DMS153 (cell line): Measurements from ENCODE around the gene ALPL.
A peak's percentile ranks its signal among the peaks of the same experiment; 100 is the strongest.

ENCODE experiments used
- DNase-seq: peaks from one replicate; lab custom pipeline; 2025; lab: John Stamatoyannopoulos, UW

The ALPL gene

DNA sequence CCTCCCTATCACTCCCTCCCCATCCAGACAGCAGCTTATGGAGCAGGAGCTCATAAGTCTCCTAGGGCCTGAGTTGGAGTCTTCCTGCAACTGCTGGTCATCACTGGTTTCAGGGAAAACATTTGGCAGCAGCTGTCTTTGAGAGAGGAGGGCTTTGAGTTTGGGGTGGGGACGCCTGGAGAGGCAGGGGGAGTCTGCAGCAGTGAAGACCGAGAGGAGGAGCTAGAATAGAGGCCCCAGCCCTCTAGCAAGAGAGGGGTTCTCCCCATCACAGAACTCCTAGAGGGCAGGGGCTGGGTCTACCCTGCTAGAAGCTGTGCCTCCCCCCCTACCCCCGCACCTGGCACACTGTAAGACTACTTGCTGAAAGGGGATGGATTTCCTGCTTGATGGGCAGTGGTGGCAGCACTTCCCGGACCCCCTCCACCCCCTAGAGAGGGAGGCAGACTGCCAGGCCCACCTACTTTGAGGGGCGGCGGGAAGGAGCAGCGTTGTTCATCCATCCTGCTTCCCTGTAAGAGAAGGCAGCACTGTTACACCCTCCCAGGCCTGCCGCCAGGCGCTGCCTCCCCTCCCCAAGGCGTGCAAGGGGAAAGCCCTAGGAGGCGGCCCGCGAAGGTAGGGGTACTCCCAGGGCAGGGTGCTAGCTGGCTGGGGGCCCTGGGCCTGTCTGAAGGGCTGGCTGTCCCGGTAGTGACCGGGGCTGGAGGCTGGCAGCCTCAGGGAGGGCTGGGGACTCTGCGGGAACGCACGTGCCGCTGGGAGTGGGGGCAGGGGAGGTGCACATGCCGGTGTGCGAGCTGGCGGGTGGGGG lies 109.5 kb downstream of the ALPL start:
- no peak for DNase-seq

DNA sequence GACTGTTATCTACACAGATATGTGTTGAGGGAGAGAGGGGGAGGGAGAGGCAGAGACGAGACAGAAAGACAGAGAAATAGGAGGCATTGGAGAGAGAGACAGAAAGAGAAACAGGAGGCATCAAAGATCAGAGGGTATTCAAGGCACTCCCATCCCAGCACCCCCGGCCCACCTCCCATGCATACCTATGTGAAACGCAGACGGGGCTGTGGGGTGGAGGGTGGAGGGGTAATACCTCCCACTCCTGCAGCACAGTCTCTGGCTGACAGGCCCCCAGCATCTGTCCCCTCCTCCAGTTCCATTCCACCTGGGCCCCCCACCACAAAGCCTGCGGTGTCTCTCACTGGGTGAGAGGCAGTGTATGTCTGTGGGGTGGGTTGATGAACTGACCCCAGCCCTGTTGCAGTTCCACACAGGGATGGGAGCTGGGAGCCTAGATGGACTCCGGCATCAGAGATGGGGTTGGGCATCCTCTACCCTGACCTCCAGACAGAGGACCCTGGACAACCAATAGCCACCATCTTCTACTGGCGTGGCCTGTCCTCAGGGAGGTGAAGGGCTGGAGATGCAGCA lies 110.2 kb downstream of the ALPL start:
- DNase-seq = no peak

DNA sequence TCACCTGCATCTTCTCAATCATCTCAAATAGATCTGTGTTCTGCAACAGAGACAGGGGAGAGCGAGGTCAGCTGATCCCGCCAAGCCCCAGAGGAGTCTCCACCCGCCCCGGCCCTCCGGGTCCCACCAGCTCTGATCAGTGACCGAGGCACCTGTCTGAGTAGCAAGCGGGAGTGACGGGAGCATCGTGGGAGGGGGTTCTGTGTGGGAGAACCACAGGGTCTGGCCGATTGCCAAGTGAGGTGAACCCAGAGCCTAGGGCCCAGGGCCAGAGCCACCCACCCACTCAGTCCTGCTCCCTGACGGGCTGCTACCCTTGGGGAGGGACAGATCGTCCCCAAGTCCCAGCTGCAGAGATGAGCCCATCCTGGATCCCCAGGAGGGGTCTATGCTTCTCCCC lies 110.8 kb downstream of the ALPL start:
- no peak for DNase-seq

DNA sequence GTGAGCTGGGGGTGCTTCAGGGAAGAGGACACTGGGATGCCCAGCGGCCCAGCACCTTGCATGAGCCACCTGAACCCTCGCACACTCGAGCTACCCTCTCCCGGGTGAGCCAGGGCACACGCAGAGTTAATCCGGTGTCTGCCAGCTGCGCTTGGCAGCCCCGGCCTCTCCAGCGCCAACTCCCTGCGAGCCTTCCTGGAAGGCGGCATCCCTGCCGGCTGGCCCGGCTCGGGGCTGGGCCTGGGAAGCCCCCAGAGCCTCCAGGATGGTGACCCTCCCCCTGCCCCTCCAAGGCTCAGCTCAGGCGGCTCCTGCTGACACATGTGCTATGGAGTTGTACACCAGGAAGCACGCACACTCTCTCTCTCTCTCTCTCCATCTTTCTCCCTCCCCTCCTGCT lies 111.3 kb downstream of the ALPL start:
- no peak for DNase-seq

DNA sequence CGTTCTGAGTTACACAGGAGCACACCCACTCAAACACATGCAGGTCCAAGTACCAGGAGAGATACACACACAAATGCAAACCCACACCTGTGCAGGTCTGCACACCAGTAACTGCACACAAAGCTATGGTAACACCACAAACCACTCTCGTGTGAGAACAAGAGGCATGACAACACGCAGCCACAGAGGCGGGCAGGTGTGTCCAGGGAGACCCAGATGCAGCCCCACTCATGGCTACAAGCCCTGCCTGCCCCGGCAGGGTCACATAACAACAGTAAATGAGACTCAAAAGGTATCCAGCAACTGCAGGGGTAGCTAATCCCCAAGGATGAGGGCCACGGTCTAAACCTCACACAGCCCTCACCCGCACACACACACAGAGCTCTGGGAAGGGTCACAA lies 111.8 kb downstream of the ALPL start:
- DNase-seq = no peak

DNA sequence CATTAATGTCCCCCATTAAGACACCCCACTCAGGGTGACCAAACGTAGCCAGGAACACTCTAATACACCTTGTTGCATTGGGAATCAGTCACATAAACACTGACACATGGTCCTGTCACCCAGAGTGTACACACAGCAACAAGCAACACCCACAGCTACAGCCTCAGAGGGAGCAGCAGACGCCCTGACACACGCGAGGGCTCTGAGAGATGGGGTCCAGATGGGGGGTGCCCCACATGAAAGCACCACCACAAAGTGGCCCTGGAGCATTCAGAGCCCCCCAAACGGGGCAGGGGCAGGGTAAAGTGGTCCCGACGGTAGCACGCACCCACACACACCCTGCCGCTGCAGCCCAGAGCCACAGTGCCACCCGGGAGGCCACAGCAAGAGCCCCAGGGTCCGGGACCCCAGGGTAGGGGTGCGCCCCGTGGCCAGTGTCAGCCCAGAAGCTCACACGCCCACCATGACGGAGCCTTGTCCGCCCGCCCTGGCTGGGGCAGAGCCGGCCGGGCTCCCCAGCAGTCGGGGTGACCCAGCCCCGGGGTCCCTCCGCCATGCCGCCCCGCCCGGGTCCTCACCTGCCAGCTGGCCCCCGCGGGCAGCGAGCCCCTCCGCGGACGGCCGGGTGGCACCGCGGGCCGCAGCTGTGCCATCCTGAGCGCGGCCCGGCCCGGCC lies 112.7 kb downstream of the ALPL start:
- no peak for DNase-seq

DNA sequence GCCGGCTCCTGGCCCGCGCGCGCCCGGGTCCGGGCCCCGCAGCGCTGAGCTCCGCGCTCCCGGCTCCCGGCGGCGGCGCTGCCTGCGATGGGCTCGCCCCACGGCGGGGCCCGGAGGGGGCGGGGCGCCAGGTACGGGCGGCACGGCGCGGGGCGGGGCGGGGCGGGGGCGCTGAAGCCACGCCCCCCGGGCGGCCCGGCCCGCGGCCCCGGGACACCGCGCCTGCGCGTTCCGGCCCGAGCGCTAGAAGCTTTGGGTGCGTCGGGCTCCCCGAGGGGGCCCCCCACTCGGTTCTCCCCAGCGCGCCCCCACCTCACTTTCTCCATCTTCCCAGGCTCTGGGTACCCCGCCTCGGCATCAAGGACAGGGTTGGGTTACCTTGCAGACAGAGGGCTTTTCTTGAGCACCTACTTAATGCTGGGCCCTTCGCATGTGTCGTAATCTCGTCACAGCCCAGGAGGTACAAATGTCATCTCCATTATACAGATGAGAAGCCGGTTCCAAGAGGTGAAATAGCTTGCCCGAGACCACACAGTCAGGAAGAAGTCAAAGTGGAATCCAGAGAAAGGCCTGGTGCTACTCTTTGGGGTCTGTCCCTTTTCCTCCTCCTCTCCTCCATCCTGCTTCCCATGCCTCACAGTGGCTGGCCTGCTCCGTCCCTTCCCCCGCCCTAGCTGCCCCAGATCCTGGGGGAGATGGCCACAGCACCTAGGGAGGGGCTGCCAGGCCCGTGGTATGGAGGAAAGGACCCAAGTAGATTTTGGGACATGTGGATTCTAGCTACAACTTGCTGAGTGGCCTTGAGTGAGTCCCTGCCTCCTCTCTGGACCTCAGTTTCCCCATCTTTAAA lies 113.5 kb downstream of the ALPL start:
- no peak for DNase-seq

DNA sequence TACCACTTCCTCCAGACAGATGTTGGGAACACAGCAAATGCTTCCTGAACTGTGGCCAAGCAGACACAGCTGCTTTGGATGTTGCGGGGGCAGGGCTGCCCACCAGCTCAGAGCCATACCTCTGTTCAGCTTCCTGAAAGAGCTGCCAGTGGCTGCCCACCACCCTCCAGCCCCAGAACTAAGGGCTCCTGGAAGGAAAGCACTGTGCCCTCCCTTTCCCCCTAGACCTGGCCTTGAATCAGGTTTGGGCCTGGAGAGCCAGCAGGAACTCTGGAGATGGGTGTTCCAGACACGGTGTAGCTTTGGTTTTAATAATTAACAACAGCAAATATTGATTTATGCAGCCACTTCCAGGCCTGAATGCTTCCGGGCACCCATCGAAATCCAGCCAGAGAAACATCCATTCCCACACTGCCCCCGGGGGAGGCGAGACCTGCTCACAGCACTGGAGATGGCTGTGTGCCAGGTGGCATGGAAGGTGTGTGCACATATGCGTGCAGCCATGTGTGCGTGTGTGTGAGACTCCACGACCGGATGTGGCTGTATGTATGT lies 114.3 kb downstream of the ALPL start:
- peak; percentile 71 for DNase-seq

DNA sequence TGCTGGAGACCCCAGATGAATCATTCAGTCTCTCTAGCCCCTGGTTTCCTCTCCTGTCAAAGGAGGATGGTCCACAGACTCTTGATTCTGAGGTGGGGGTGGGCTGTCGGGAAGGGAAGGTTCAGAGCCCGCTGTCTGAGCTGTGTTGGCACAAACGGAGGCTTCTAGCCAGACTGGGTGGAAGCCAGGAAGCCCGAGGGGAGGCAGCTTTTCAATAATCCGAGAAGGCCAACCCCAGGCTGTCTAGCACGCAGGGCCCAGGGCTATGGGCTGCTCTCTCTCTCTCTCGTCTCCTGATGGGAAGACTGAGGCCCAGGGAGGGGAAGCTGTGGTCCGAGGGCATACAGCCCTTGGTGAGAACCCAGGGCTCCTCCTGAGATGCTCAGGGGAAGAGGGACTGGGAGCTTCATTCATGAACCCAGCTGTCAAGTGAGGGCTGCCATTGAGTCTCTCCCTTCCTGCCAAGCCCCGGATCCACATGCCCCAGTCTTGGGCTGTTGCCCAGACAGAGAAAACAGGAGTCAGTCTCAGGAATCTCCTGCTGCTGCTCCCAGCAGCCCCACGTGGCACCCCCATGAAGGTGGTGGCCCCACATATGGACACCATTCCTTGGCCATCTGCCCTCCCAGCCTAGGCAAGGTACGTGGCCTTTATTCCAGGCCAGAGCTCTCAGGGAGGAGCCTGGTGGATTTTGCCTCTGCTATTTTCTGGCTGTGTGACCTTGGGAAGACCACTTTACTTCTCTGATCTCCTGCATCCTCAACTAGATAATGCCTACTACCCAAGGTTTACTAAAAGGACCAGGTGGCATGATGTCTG lies 115.6 kb downstream of the ALPL start:
- DNase-seq = no peak

DNA sequence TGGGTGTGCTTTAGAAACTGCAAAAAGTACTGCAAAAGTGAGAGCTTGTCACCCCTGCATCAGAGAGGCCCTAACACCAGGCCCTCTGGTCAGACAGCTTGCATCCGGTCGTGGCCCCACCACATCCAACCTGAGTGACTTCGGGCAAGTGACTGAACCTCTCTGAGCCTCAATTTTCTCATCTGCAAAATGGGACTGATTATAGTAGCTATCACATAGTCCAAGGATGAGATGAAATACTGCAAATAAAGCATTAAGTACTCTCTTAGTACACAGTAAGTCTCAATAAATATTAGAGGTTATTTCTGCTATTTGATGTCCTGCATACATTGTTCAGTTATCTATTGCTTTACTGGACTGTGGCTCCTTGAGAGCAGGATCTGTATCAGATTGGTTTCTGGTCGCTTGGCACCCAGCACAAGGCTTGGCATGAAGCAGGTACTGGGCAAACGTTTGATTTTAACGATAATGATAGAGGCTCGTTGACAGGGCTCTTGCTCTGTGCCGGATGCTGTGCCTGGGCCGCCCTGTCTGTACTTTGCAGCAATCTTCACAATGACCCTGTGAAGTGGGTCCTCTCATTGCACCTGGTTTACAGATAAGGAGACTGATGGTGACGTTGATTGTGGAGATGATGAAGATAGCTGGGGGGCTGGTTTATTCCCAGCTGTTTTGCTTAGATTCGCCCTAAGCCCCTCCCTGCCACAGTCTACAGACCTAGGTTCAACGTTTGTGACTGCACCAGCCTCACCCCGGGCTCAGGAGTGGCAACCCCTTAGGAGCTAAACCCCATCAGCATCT lies 116.4 kb downstream of the ALPL start:
- DNase-seq = no peak

DNA sequence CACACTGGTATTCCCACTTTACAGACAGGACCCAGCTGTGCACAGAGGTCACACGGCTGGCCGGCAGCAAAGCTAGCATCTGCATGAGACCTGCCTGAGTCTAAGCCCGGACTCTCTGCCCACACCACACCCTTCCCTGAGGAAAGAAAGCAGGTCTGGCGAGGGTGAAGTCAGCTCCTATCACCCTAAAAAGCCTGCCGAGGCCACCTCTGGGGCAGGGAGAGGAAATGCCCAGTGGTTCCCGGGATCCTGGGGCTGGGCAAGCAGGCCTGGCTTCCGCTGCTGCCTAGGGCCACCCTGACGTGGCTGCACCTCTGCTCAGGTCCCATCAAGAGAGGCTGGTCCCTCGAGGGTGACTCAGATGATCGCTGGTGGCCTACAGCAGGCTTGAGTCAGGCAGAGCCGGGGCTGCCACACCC lies 117.7 kb downstream of the ALPL start:
- DNase-seq = no peak
